ENCODE measurements around the gene HOPX.
"Not testable (repeated sequence)": the region's sequence is repeated elsewhere in the genome, so short reads cannot be mapped to it uniquely, and the experiment has no call there.

Gene HOPX, protein sequence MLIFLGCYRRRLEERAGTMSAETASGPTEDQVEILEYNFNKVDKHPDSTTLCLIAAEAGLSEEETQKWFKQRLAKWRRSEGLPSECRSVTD

DNA sequence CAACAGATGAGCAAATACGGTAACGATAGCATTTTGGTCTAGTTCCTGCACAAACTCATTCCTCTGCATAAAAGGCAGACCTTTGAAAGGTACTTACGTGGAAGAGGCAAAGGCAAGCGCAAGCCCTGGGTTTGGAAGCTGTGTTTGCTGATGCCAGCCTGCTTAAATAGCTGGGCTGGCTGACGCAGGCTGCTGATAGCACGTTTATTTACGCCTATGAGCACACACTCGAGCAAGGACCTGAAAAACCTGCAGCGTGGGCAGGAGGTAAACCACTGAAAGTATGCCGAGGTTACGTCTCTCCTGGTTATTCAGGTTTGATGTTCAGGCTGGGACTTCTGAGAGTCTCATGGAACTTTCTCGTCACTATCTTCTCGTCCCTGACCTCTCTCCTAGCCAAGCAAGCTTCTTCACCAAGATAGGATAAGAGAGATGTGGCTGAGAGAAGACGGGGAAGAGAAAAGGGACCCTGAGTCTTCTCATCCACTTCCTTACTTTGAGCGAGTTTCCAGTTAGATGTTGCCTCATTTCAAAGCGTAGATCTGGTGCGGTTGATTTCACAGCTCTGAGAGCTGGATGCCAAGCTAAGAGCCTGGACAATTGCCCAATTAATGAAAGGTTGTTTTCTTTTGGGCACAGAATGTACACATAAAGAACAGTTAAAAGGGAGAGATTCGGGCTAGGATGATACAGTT lies at the start of gene HOPX:
TSS of gene HOPX (minus strand) at position 139 of the 695 bp plus-strand sequence. CDS start 23,480 bp downstream, outside the sequence.
- TF ChIP-seq, protein P1, sequence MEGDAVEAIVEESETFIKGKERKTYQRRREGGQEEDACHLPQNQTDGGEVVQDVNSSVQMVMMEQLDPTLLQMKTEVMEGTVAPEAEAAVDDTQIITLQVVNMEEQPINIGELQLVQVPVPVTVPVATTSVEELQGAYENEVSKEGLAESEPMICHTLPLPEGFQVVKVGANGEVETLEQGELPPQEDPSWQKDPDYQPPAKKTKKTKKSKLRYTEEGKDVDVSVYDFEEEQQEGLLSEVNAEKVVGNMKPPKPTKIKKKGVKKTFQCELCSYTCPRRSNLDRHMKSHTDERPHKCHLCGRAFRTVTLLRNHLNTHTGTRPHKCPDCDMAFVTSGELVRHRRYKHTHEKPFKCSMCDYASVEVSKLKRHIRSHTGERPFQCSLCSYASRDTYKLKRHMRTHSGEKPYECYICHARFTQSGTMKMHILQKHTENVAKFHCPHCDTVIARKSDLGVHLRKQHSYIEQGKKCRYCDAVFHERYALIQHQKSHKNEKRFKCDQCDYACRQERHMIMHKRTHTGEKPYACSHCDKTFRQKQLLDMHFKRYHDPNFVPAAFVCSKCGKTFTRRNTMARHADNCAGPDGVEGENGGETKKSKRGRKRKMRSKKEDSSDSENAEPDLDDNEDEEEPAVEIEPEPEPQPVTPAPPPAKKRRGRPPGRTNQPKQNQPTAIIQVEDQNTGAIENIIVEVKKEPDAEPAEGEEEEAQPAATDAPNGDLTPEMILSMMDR (conservative IDR thresholded peaks at IDR 0.05; ENCODE audit: low read depth, low read length), result no peak
- peak within 1 kb of the TSS; percentile 14 for H3K4me3 ChIP-seq (ENCODE audit: low read length)
- no peak for DNase-seq (ENCODE audit: low read depth)

DNA sequence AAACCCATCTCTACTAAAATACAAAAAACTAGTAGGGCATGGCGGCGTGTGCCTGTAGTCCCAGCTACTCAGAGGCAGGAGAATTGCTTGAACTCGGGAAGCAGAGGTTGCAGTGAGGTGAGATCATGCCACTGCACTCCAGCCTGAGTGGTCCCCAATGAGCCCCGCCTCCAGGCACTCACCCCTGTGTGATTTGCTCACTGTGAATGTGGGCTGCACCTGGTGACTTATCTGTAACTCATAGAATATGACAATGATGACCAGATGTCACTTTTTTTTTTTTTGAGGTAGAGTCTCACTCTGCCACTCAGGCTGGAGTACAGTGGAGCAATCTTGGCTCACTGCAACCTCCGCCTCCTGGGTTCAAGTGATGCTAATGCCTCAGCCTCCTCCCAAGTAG lies 49.0 kb upstream of the HOPX start:
- H3K4me3 ChIP-seq (ENCODE audit: low read length), result no peak overlapping the region
- TF ChIP-seq, protein P1 (conservative IDR thresholded peaks at IDR 0.05; ENCODE audit: low read depth, low read length), result no peak
- no peak for DNase-seq (ENCODE audit: low read depth)

DNA sequence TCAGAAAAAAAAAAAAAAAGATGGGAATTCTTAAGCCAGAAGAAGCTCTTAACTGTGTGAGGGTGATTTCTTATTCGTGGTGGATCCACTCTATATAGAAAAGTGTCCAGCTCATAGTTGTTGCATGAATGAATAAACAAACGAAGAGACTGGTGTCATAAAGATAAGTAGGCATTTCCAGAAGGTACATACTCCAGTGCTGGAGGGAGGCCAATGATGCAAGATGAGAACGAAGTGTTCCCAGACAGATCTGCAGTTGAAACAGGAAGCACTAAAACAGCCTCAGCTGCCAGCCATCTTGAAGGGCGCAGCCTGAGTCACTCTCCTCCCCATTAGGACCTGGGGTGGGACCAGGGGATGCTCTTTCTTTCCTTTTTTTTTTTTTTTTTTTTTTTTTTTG lies 47.4 kb upstream of the HOPX start:
- TF ChIP-seq, protein P1 (conservative IDR thresholded peaks at IDR 0.05; ENCODE audit: low read depth, low read length), result no peak
- no peak for DNase-seq (ENCODE audit: low read depth)
- H3K4me3 ChIP-seq (ENCODE audit: low read length), result no peak overlapping the region

DNA sequence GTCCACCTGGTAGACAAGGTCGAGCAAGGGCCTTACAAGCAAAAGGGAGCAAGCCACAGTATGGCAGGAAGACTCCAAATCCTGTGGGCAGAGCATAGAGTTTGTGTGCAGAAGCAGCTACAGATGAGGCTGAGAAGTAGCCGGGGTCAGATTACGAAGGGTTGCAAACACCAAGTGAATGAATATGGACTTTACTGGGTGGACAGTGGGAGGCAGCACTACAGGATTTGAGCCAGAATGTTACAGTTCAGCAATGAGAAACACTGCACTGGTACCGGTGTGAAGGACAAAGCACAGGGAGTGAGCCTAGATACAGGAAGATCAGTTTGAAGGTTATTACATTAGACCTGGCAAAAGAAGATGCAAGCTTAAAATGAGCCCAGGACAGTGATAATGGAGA lies 46.1 kb upstream of the HOPX start:
- TF ChIP-seq, protein P1 (conservative IDR thresholded peaks at IDR 0.05; ENCODE audit: low read depth, low read length), result no peak
- no peak overlapping the region for H3K4me3 ChIP-seq (ENCODE audit: low read length)
- no peak for DNase-seq (ENCODE audit: low read depth)

DNA sequence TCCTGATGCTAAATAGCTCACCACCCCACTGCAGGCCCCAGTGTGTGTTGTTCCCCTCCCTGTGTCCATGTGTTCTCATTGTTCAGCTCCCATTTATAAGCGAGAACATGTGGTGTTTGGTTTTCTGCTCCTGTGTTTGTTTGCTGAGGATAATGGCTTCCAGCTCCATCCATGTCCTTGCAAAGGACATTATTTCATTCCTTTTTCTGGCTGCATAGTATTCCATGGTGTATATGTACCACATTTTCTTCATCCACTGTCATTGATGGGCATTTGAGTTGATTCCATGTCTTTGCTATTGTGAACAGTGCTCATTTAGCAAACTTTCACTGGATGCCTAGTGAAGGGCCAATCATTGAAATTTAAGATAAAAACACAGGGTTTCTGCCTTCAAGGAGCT lies 45.5 kb upstream of the HOPX start:
- DNase-seq (ENCODE audit: low read depth); H3K4me3 ChIP-seq (ENCODE audit: low read length): not testable (repeated sequence)

DNA sequence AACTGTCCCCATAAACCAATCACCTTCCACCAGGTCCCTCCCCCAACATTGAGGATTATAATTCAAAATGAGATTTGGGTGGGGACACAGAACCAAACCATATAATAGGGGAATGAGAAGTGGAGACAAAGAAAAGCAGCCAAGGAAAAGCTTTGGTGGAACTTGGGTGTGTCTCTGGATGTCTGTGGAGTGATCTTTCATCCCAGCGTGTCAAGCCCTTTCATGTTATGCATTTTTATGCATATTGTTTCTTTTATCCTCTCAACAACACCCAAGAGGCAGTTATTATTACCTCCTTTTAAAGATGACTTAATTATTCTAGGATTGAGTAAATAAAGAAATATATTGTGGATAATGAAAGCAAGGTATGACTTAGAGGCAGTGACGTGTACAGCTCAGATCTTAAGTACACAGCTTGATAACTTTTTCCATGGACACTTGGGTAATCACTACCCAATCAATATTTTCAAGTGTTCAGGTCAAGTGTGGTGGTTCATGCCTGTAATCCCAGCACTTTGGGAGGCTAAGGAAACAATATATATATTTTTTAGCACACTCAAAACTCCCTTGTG lies 42.6 kb upstream of the HOPX start:
- no peak for DNase-seq (ENCODE audit: low read depth)
- TF ChIP-seq, protein P1 (conservative IDR thresholded peaks at IDR 0.05; ENCODE audit: low read depth, low read length), result no peak

DNA sequence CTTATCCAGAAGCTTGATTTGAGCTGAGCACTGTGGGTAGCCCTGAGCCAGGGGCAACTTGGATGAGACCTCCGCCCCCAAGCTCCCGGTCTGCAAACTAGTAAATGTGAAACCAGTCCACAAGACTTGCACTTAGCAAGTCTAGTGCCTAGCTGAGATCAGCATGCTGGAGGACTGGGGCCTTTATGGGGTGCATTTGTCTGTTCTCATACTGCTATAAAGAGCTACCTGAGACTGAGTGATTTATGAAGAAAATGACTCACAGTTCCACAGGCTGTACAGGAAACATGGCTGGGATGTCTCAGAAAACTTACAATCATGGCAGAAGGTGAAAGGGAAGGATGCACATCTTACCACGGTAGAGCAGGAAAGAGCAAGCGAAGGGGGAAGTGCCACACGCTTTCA lies 42.1 kb upstream of the HOPX start:
- H3K4me3 ChIP-seq (ENCODE audit: low read length), result no peak overlapping the region
- no peak for DNase-seq (ENCODE audit: low read depth)
- TF ChIP-seq, protein P1 (conservative IDR thresholded peaks at IDR 0.05; ENCODE audit: low read depth, low read length), result no peak

More for the DNA sequence above, 42.6 kb upstream of the HOPX start:
- H3K4me3 ChIP-seq (ENCODE audit: low read length), result no peak overlapping the region
